Activated T-cell treated with anti-CD3 and anti-CD28 coated beads, Interleukin-2, amount 50 U/mL, for 48 hours (primary cell): Measurements from ENCODE around the gene ABCC5.
"Not testable (repeated sequence)": the region's sequence is repeated elsewhere in the genome, so short reads cannot be mapped to it uniquely, and the experiment has no call there.

Experiments used
- DNase-seq, 2 experiments: peaks; one replicate each; pipeline ENCODE4 v3.0.0-alpha.2; 2020

Gene ABCC5

GRCh38 chr3:184017672-184018423 lies at the start of gene ABCC5:
ABCC5 (minus strand) TSS chr3:184017884; CDS start chr3:184014392, 3,492 bp downstream.
- peak; percentile 86 to 89 for DNase-seq

- DNase-seq, result no peak
Measured at GRCh38 chr3:184066211-184066610, 48.5 kb upstream of the ABCC5 start.

GRCh38 chr3:184062637-184063036 lies 45.0 kb upstream of the ABCC5 start:
- no peak for DNase-seq

GRCh38 chr3:184059424-184059823 lies 41.7 kb upstream of the ABCC5 start:
- no peak for DNase-seq

- DNase-seq, result no peak
Measured at GRCh38 chr3:184058029-184058428, 40.3 kb upstream of the ABCC5 start.

GRCh38 chr3:184052767-184053166 lies 35.1 kb upstream of the ABCC5 start, which contains the start of gene HTR3C:
HTR3C (plus strand) TSS chr3:184053047; CDS start chr3:184053081, 34 bp downstream.
- no peak for DNase-seq

GRCh38 chr3:184050217-184050847 lies 32.6 kb upstream of the ABCC5 start:
- no peak for DNase-seq

- no peak for DNase-seq
Measured at GRCh38 chr3:184045995-184046394, 28.3 kb upstream of the ABCC5 start.

- no peak for DNase-seq
Measured at GRCh38 chr3:184042617-184043016, 24.9 kb upstream of the ABCC5 start.

GRCh38 chr3:184040010-184040409 lies 22.3 kb upstream of the ABCC5 start:
- DNase-seq, result no peak

- no peak for DNase-seq
Measured at GRCh38 chr3:184039414-184039813, 21.7 kb upstream of the ABCC5 start.

- not testable (repeated sequence) for DNase-seq
Measured at GRCh38 chr3:184038307-184038706, 20.6 kb upstream of the ABCC5 start.

- no peak for DNase-seq
Measured at GRCh38 chr3:184037816-184038215, 20.1 kb upstream of the ABCC5 start.

- DNase-seq, result no peak
Measured at GRCh38 chr3:184031187-184031792, 13.6 kb upstream of the ABCC5 start, which contains the start of gene HTR3D. HTR3D (plus strand) TSS chr3:184031742; CDS start chr3:184031742, 0 bp downstream.

GRCh38 chr3:184030536-184030935 lies 12.9 kb upstream of the ABCC5 start:
- DNase-seq, result no peak

- no peak for DNase-seq
Measured at GRCh38 chr3:184029443-184029842, 11.8 kb upstream of the ABCC5 start.

GRCh38 chr3:184028275-184028890 lies 10.7 kb upstream of the ABCC5 start:
- not testable (repeated sequence) for DNase-seq

GRCh38 chr3:184025256-184025655 lies 7.6 kb upstream of the ABCC5 start:
- not testable (repeated sequence) for DNase-seq

GRCh38 chr3:184022323-184022722 lies 4.6 kb upstream of the ABCC5 start:
- no peak for DNase-seq

- DNase-seq, result no peak
Measured at GRCh38 chr3:184018424-184018973, 815 bp upstream of the ABCC5 start.

GRCh38 chr3:184016811-184017671 lies 643 bp downstream of the ABCC5 start:
- peak; percentile 70 to 76 for DNase-seq

- DNase-seq, result no peak
Measured at GRCh38 chr3:184016169-184016570, 1.5 kb downstream of the ABCC5 start.
